Parathyroid adenoma (tissue), 2 donors: Measurements from ENCODE around the gene MNX1.

Source experiments
- H2AFZ ChIP-seq: fragments of 300-600 bp; sonication (generic); one replicate; pipeline ENCODE4 v1.7.0; 2017; ENCODE audit warnings: antibody characterized with exemption, mild to moderate bottlenecking
- H3K27ac ChIP-seq: fragments of 300-600 bp; sonication (generic); one replicate; pipeline ENCODE4 v1.7.0; 2017
- H3K27me3 ChIP-seq: fragments of 300-600 bp; sonication (generic); one replicate; pipeline ENCODE4 v1.7.0; 2017; ENCODE audit warnings: low read length; ENCODE audit not compliant: control insufficient read depth, insufficient read depth
- H3K36me3 ChIP-seq: fragments of 300-600 bp; sonication (generic); one replicate; pipeline ENCODE4 v1.7.0; 2017; ENCODE audit warnings: low read length; ENCODE audit not compliant: control insufficient read depth, insufficient read depth
- H3K4me1 ChIP-seq: fragments of 300-600 bp; sonication (generic); one replicate; pipeline ENCODE4 v1.7.0; 2017; ENCODE audit warnings: control low read depth
- H3K4me2 ChIP-seq: fragments of 300-600 bp; sonication (generic); one replicate; pipeline ENCODE4 v1.7.0; 2017; ENCODE audit warnings: low read length
- H3K4me3 ChIP-seq: fragments of 300-600 bp; sonication (generic); one replicate; pipeline ENCODE4 v1.7.0; 2017; ENCODE audit warnings: low read depth, low read length
- H3K79me2 ChIP-seq: fragments of 300-600 bp; sonication (generic); one replicate; pipeline ENCODE4 v1.7.0; 2017; ENCODE audit warnings: control low read depth
- H3K9ac ChIP-seq: fragments of 300-600 bp; sonication (generic); one replicate; pipeline ENCODE4 v1.7.0; 2017; ENCODE audit warnings: mild to moderate bottlenecking
- H3K9me3 ChIP-seq: fragments of 300-600 bp; sonication (generic); one replicate; pipeline ENCODE4 v1.7.0; 2017; ENCODE audit warnings: low read length; ENCODE audit not compliant: control insufficient read depth
- TF ChIP-seq, protein P1 (sequence below): fragments of 300-600 bp; sonication (generic); IDR thresholded peaks from one replicate; pipeline ENCODE4 v1.7.0; 2017; ENCODE audit warnings: antibody characterized with exemption, mild to moderate bottlenecking
- donor health status: primary hyperparathyroidism.

Gene MNX1

DNA sequence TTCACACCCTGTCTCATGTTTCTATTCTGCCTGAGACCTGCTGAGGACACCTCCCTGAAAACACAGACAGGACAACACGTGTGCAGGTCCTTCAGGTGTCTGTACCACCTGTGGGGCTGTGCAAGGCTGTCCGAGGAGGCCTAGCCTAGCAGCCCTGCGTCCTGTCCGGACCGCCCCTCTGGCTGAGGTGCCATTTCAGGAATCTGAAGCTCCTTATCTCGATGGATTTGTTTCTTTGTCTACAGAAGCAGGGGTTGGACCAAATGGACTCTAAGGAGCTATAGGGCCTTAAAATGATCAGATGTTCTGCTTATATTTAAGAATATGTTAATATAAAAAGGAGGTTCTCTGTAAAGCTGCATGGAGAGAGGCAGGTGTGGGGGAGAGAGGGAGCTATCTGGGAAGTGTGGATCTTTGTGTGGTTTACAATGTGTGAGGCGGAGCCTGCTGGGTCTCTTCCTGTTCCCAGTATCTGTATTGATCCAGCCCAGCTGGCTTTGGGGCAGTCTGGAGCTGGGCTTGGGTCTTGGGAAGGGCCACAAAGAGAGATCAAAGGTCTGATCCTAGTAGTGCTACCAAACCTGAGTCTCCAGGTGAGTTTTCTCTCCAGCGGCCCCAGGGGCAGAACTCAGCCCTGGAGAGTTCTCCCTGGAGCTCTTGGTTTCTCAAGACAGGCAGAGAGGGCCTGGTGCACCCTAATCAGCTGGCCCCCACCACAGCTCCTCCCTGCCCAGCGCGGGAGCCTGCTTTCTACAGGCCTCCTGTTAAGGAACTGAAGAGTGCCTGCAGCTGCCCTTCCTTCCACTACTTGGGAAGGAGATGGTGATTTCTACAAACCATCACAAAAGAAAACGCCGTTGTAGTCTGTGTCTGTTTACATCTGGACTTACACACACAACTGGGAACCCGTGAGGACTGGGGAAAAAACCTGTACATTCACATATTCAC, 3.4 kb upstream of the MNX1 start:
- H2AFZ ChIP-seq = no peak overlapping the region
- peaks cover 17% of the 10 kb centered on the region for H3K27me3 ChIP-seq
- no peak overlapping the region for H3K27ac ChIP-seq
- no peaks in the 10 kb centered on the region for H3K9me3 ChIP-seq
- no peaks in the 10 kb centered on the region for H3K79me2 ChIP-seq
- H3K4me3 ChIP-seq = no peak overlapping the region
- H3K4me1 ChIP-seq = no peaks in the 10 kb centered on the region
- H3K36me3 ChIP-seq = no peaks in the 10 kb centered on the region
- H3K9ac ChIP-seq = no peak overlapping the region
- TF ChIP-seq, protein P1, sequence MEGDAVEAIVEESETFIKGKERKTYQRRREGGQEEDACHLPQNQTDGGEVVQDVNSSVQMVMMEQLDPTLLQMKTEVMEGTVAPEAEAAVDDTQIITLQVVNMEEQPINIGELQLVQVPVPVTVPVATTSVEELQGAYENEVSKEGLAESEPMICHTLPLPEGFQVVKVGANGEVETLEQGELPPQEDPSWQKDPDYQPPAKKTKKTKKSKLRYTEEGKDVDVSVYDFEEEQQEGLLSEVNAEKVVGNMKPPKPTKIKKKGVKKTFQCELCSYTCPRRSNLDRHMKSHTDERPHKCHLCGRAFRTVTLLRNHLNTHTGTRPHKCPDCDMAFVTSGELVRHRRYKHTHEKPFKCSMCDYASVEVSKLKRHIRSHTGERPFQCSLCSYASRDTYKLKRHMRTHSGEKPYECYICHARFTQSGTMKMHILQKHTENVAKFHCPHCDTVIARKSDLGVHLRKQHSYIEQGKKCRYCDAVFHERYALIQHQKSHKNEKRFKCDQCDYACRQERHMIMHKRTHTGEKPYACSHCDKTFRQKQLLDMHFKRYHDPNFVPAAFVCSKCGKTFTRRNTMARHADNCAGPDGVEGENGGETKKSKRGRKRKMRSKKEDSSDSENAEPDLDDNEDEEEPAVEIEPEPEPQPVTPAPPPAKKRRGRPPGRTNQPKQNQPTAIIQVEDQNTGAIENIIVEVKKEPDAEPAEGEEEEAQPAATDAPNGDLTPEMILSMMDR = no peak
- H3K4me2 ChIP-seq = no peak overlapping the region

DNA sequence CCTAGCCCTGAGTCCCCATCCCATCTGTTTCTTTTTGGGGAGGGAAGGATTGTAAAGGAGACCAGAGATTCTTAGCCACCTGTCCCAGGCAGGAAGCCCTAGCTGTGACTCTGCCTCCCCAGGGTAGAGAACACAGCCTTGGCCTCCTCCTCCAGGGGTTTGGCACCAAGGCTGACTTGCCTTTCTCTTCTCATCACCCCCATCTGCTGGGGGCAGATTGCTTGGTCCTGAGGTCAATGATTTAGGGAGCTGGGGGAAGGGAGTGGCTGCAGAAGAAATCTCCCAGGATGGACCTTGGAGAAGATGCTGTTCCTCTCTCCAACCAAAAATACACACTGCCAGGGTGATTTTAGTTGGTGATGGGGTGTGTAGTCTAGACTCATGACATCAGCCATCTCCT, 2.6 kb upstream of the MNX1 start:
- no peaks in the 10 kb centered on the region for H3K4me1 ChIP-seq
- no peak overlapping the region for H2AFZ ChIP-seq
- no peak overlapping the region for H3K4me3 ChIP-seq
- H3K36me3 ChIP-seq = no peaks in the 10 kb centered on the region
- H3K27ac ChIP-seq = no peak overlapping the region
- peaks cover 17% of the 10 kb centered on the region for H3K27me3 ChIP-seq
- H3K9ac ChIP-seq = no peak overlapping the region
- H3K79me2 ChIP-seq = no peaks in the 10 kb centered on the region
- TF ChIP-seq, protein P1 = no peak
- H3K9me3 ChIP-seq = no peaks in the 10 kb centered on the region
- H3K4me2 ChIP-seq = no peak overlapping the region

GRCh38 chr7:157012113-157012547, 1.7 kb upstream of the MNX1 start:
- no peaks in the 10 kb centered on the region for H3K79me2 ChIP-seq
- H3K9me3 ChIP-seq = no peaks in the 10 kb centered on the region
- H3K4me3 ChIP-seq = no peak overlapping the region
- peaks cover 24% of the 10 kb centered on the region for H3K27me3 ChIP-seq
- TF ChIP-seq, protein P1 = no peak
- H3K9ac ChIP-seq = no peak overlapping the region
- H3K4me1 ChIP-seq = no peaks in the 10 kb centered on the region
- no peak overlapping the region for H3K27ac ChIP-seq
- no peaks in the 10 kb centered on the region for H3K36me3 ChIP-seq
- H2AFZ ChIP-seq = no peak overlapping the region
- no peak overlapping the region for H3K4me2 ChIP-seq

GRCh38 chr7:157011333-157012112, 1.1 kb upstream of the MNX1 start:
- peak overlapping the region; percentile 79 for H2AFZ ChIP-seq
- H3K79me2 ChIP-seq = no peaks in the 10 kb centered on the region
- peak overlapping the region; percentile 66 for H3K4me2 ChIP-seq
- no peaks in the 10 kb centered on the region for H3K4me1 ChIP-seq
- TF ChIP-seq, protein P1 = no peak
- H3K9ac ChIP-seq = no peak overlapping the region
- peak overlapping the region; percentile 34 for H3K4me3 ChIP-seq
- H3K27ac ChIP-seq = no peak overlapping the region
- H3K9me3 ChIP-seq = no peaks in the 10 kb centered on the region
- no peaks in the 10 kb centered on the region for H3K36me3 ChIP-seq
- H3K27me3 ChIP-seq = peaks cover 23% of the 10 kb centered on the region
